Measurements from ENCODE around the gene ARAP1. TPM values are rescaled to one million over a fixed set of nuclear protein-coding genes. Genes with fewer than 3 reads are reported as not detected.

The ARAP1 gene
- total and polyA plus RNA-seq, 2 donors (not counting 3 experiments of a cell fraction or from before 2014, with no cell fraction given): 36.8 to 66.2 TPM

GRCh38 chr11:72702577-72703241, 49.5 kb downstream of the ARAP1 start:
- no peak for TF ChIP-seq MYC (IDR thresholded peaks at IDR 0.05; ENCODE audit: low read depth, low read length)
- no peaks in the 10 kb centered on the region for H3K9me1 ChIP-seq (replicated peaks; ENCODE audit: control insufficient read depth, extremely low read depth, insufficient read depth, low read length)
- DNase-seq (ENCODE audit: low read depth, low spot score): no peak
- dilution Hi-C loops (cut with MboI; ENCODE audit: extremely low pct_ligation_motif_present, low sequenced_read_pairs) (no loop called here), intact Hi-C loops (cut with micrococcal nuclease) (no loop called here)
- H3K27me3 ChIP-seq (ENCODE audit: control insufficient read depth in 2 of 2, insufficient read depth in 2 of 2, low read length in 2 of 2): no peaks in the 10 kb centered on the region
- H3K36me3 ChIP-seq (ENCODE audit: control insufficient read depth in 2 of 2, extremely low read depth in 1 of 2, insufficient read depth in 2 of 2, low read length in 2 of 2): peaks cover 5 to 50% of the 10 kb centered on the region in 2 experiments
- H3K79me2 ChIP-seq (ENCODE audit: control insufficient read depth, insufficient read depth, low read length): no peaks in the 10 kb centered on the region
- H4K20me1 ChIP-seq (replicated peaks; ENCODE audit: control insufficient read depth, extremely low read depth, insufficient read depth, low read length): no peaks in the 10 kb centered on the region
- no peak overlapping the region for H2AFZ ChIP-seq (ENCODE audit: low read depth, low read length)
- no peak overlapping the region for H3K9ac ChIP-seq (replicated peaks; ENCODE audit: extremely low read depth, insufficient read depth, low read length)
- POLR2A ChIA-PET: no interaction called here
- H3K27ac ChIP-seq (ENCODE audit: insufficient read depth, low read depth, low read length): no peak overlapping the region
- H3K9me3 ChIP-seq (replicated peaks; ENCODE audit: control insufficient read depth, insufficient read depth, low read length): no peaks in the 10 kb centered on the region
- FAIRE-seq: no peak
- H3K4me1 ChIP-seq (ENCODE audit: control insufficient read depth, extremely low read depth, insufficient read depth, low read length): no peaks in the 10 kb centered on the region
- H3K4me3 ChIP-seq (replicated peaks in 1 of 3; ENCODE audit: insufficient read depth in 1 of 3, low read depth in 1 of 3, low read length in 3 of 3): no peak overlapping the region
- CTCF ChIA-PET: interaction anchor here (1.4 kb wide), 1 partner anchor 20 kb away, joined by 3 read pairs; no protein-coding TSS in a partner anchor
- no peak overlapping the region for H3K4me2 ChIP-seq (ENCODE audit: insufficient read depth, low read length)
- no TSS peak for BruUV-seq (replicated peaks)

- no peak overlapping the region for H3K4me2 ChIP-seq (ENCODE audit: insufficient read depth, low read length)
- BruUV-seq (replicated peaks): no TSS peak
- H3K9me1 ChIP-seq (replicated peaks; ENCODE audit: control insufficient read depth, extremely low read depth, insufficient read depth, low read length): no peaks in the 10 kb centered on the region
- ChIA-PET POLR2A (no interaction called here), CTCF (interaction anchor here (0.6 kb wide), 1 partner anchor 312 kb away, joined by 3 read pairs; no protein-coding TSS in a partner anchor)
- no peak overlapping the region for H3K9ac ChIP-seq (replicated peaks; ENCODE audit: extremely low read depth, insufficient read depth, low read length)
- H3K36me3 ChIP-seq (ENCODE audit: control insufficient read depth in 2 of 2, extremely low read depth in 1 of 2, insufficient read depth in 2 of 2, low read length in 2 of 2): peaks cover 5 to 51% of the 10 kb centered on the region in 2 experiments
- FAIRE-seq (no peak), DNase-seq (ENCODE audit: low read depth, low spot score) (no peak)
- no peaks in the 10 kb centered on the region for H3K4me1 ChIP-seq (ENCODE audit: control insufficient read depth, extremely low read depth, insufficient read depth, low read length)
- no peaks in the 10 kb centered on the region for H3K79me2 ChIP-seq (ENCODE audit: control insufficient read depth, insufficient read depth, low read length)
- H4K20me1 ChIP-seq (replicated peaks; ENCODE audit: control insufficient read depth, extremely low read depth, insufficient read depth, low read length): no peaks in the 10 kb centered on the region
- intact Hi-C loops (cut with micrococcal nuclease): no loop called here
- H3K4me3 ChIP-seq (replicated peaks in 1 of 3; ENCODE audit: insufficient read depth in 1 of 3, low read depth in 1 of 3, low read length in 3 of 3): no peak overlapping the region
- H3K27me3 ChIP-seq (ENCODE audit: control insufficient read depth in 2 of 2, insufficient read depth in 2 of 2, low read length in 2 of 2): no peaks in the 10 kb centered on the region
- no peaks in the 10 kb centered on the region for H3K9me3 ChIP-seq (replicated peaks; ENCODE audit: control insufficient read depth, insufficient read depth, low read length)
- TF ChIP-seq MAX (IDR thresholded peaks at IDR 0.05; ENCODE audit: insufficient read depth, insufficient read length) (no peak), CTCF (IDR thresholded peaks at IDR 0.05; ENCODE audit: extremely low read depth in 1 of 2, insufficient read depth in 1 of 2, low read depth in 1 of 2, low read length in 2 of 2) (no peak), POLR2AphosphoS5 (IDR thresholded peaks at IDR 0.05; ENCODE audit: insufficient read depth, low read depth, low read length) (no peak), JUN (IDR thresholded peaks at IDR 0.05; ENCODE audit: borderline replicate concordance, insufficient read depth, insufficient read length, low read depth) (no peak), FOS (IDR thresholded peaks at IDR 0.05; ENCODE audit: borderline replicate concordance, insufficient read depth, low read length) (no peak), GATA2 (IDR thresholded peaks at IDR 0.05; ENCODE audit: insufficient read depth, insufficient read length, low read depth, low read length) (no peak), MYC (IDR thresholded peaks at IDR 0.05; ENCODE audit: low read depth, low read length) (no peak), POLR2A (IDR thresholded peaks at IDR 0.05; ENCODE audit: low read depth, low read length) (no peak)
- no peak overlapping the region for H3K27ac ChIP-seq (ENCODE audit: insufficient read depth, low read depth, low read length)
- H2AFZ ChIP-seq (ENCODE audit: low read depth, low read length): no peak overlapping the region
- dilution Hi-C loops (cut with MboI; ENCODE audit: extremely low pct_ligation_motif_present, low sequenced_read_pairs): no loop called here
Observed at GRCh38 chr11:72702096-72702495, 50.1 kb downstream of the ARAP1 start.
